Kidney epithelial cell (primary cell): ENCODE results near the gene CSAG2. TPM values are rescaled to one million over a fixed set of nuclear protein-coding genes. Genes with fewer than 3 reads are reported as not detected.

Experiments
- DNase-seq: peaks from one replicate; pipeline ENCODE4 v3.0.0-alpha.2; 2010; ENCODE audit warnings: low read depth
- H3K27me3 ChIP-seq: 2 replicates; pipeline ENCODE4 v1.6.0; 2011; ENCODE audit warnings: low read length; ENCODE audit not compliant: control insufficient read depth, insufficient read depth
- H3K36me3 ChIP-seq: 2 replicates; pipeline ENCODE4 v1.5.1; 2011; ENCODE audit warnings: low read length; ENCODE audit not compliant: control insufficient read depth, insufficient read depth
- H3K4me3 ChIP-seq: 2 replicates; pipeline ENCODE4 v1.5.1; 2011; ENCODE audit warnings: low read depth, mild to moderate bottlenecking, control low read depth, low read length
- total RNA-seq: library from RNA; depleted of rRNA; stranded (reverse); fragments of >200 nt; gene quantifications from 2 replicates; pipeline ENCODE4 v1.2.3, GENCODE V29; 2015
- TF ChIP-seq, protein P1 (sequence below): IDR thresholded peaks from 2 replicates; pipeline ENCODE4 v1.5.1; 2011; ENCODE audit warnings: mild to moderate bottlenecking, moderate library complexity, low read length, control low read depth, inconsistent platforms; ENCODE audit not compliant: insufficient read depth, poor library complexity, severe bottlenecking

Gene CSAG2
- total RNA-seq, 1 donor from 2014 or later, result not detected

DNA sequence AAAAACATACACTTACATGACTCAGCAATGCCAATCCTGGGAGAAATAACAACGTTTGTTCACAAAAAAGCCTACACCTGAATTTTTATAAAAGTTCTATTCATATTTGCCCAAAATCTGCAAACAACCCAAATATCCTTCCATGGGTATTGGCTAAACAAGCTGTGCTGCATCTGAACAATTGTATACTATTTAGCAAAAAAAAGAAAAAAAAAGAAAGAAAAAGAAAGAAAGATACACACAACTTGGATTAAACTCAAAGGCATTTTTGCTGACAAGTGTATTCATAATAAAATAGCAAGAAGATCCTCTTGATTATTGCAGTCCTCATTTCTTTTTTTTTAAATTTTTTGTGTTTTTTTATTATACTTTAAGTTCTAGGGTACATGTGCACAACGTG, 34.9 kb downstream of the CSAG2 start:
- H3K4me3 ChIP-seq, result no peak overlapping the region
- no peaks in the 10 kb centered on the region for H3K36me3 ChIP-seq
- TF ChIP-seq, protein P1, sequence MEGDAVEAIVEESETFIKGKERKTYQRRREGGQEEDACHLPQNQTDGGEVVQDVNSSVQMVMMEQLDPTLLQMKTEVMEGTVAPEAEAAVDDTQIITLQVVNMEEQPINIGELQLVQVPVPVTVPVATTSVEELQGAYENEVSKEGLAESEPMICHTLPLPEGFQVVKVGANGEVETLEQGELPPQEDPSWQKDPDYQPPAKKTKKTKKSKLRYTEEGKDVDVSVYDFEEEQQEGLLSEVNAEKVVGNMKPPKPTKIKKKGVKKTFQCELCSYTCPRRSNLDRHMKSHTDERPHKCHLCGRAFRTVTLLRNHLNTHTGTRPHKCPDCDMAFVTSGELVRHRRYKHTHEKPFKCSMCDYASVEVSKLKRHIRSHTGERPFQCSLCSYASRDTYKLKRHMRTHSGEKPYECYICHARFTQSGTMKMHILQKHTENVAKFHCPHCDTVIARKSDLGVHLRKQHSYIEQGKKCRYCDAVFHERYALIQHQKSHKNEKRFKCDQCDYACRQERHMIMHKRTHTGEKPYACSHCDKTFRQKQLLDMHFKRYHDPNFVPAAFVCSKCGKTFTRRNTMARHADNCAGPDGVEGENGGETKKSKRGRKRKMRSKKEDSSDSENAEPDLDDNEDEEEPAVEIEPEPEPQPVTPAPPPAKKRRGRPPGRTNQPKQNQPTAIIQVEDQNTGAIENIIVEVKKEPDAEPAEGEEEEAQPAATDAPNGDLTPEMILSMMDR, result no peak
- no peak for DNase-seq
- no peaks in the 10 kb centered on the region for H3K27me3 ChIP-seq

DNA sequence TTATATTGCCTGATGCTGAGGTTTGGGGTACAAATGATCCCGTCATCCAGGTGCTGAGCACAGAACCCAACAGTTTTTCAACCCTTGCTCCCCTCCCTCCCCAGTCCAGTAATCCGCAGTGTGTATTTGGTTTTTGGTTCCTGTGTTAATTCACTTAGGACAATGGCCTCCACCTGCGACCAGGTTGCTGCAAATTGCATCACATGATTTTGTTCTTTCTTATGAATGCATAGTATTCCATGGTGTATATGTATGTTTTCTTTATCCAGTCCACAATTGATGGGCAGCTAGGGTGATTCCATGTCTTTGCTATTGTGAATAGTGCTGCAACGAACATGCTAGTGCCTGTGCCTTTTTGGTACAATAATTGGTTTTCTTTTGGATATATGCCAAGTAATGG, 46.0 kb downstream of the CSAG2 start:
- TF ChIP-seq, protein P1, result no peak
- no peaks in the 10 kb centered on the region for H3K36me3 ChIP-seq
- H3K4me3 ChIP-seq, result no peak overlapping the region
- no peak for DNase-seq
- no peaks in the 10 kb centered on the region for H3K27me3 ChIP-seq

DNA sequence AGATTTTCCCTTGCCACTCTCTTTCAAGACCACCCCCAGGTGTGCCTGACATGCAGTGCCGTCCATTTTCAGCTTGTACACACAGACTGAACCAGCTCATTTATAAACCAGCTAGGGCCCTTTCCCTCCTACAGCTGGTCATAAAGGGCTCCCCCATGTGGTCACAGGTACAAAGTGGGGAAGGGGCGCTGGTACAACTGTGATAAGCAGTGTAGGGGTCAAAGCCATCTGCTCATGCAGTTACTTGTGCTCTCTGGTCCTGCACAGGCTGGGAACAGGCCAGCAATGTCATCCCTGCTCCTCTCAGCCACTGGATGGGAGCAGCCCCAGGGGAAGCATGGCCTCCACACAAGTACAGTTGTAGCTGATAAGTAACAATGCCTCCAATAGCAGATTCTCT, 50.8 kb downstream of the CSAG2 start:
- Histone ChIP-seq H3K27me3 (no peaks in the 10 kb centered on the region), H3K4me3 (no peak overlapping the region), H3K36me3 (no peaks in the 10 kb centered on the region)
- TF ChIP-seq, protein P1, result no peak
- DNase-seq, result no peak

Other genes starting within 250 kb of the CSAG2 start
- gene GABRQ, start 71.4 kb downstream of the CSAG2 start, total RNA-seq, result 0.08 and 0.34 TPM in 2 replicates
- not detected in 2 replicates for gene MAGEA3, start 10.5 kb downstream of the CSAG2 start, total RNA-seq
- not detected in 2 replicates for gene MAGEA2B, start 5.4 kb upstream of the CSAG2 start, total RNA-seq
- not detected in 2 replicates for gene CSAG1, start 24.4 kb upstream of the CSAG2 start, total RNA-seq
- not detected in 2 replicates for gene MAGEA12, start 24.5 kb upstream of the CSAG2 start, total RNA-seq
- gene MAGEA2, start 44.6 kb upstream of the CSAG2 start, total RNA-seq, result not detected in 2 replicates
- gene CSAG3, start 49.9 kb upstream of the CSAG2 start, total RNA-seq, result not detected in 2 replicates
- gene MAGEA6, start 60.4 kb upstream of the CSAG2 start, total RNA-seq, result not detected in 2 replicates
- gene CETN2, start 121.5 kb upstream of the CSAG2 start, total RNA-seq, result 31.1 and 36.0 TPM in 2 replicates
- 26.5 and 31.3 TPM in 2 replicates for gene NSDHL, start 121.8 kb upstream of the CSAG2 start, total RNA-seq
- 39.2 and 45.4 TPM in 2 replicates for gene ZNF185, start 188.8 kb upstream of the CSAG2 start, total RNA-seq